GM21526 (cell line): ENCODE measurements around the gene AFF2.

Source experiments
- ATAC-seq: cut with Tn5 transposase; IDR thresholded peaks from one replicate; pipeline ENCODE4 v1.9.1; 2021; ENCODE audit warnings: moderate library complexity; ENCODE audit not compliant: unreplicated experiment, low FRiP score

AFF2 gene

DNA sequence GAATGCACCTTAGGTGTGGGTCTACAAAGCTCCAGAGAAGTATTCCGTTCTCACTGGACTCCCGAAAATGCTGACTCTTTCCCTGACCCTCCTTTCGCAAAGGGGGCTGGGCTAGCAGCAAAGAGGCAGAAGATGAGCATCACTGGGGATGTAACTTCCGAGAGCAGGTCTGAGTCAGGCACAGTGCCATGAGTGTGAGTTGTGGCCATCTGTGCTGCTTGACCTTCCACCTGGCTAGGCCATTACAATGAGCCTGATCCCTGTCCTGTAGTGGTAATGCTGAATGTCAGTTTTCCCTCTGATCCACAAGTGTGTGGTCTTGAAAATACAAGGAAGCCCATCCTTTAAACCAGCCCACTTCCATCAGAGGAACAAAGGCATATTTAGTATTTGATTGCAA, 479.4 kb downstream of the AFF2 start:
- no peak for ATAC-seq

GRCh38 chrX:148984238-148984637, 483.8 kb downstream of the AFF2 start:
- ATAC-seq: no peak

DNA sequence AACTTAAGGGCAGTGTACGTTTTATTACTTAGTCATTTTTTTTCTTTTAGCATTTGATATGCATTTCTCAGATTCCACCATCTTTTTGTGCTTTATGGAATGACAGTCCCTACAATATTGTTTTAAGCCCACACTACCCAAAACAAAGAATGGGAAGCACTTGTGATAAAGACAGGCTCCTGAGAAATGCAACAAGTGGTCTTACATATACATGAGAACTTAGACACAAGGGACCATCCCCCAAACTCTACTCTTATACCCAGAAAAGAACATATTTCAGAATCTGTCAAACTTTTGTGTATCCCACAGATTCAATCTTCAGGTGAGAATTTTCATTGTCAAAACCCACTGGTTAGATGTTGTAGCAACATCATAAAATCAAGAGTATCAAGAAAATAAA, 491.1 kb downstream of the AFF2 start:
- ATAC-seq: no peak

DNA sequence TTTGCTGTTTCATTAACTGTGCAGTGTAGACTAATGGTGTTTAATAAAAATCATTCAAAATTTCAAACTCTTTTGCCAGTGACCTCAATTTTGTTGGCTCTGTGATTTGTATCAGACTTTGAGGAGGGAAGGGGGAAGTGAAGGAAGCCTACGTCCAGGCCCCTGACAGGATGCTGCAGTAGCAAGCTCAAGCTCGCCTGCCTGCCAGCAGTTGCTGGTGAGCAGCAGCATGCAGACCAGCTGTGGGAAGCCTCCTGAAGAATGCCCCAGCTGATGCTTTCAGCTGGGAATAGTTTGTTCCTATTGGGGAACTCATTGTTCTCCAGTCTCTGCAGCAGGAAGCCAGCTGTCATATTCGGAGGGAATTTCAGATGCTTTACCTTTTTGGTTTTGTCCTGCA, 495.2 kb downstream of the AFF2 start:
- no peak for ATAC-seq

- ATAC-seq: no peak
Observed at GRCh38 chrX:149002320-149002719, 501.9 kb downstream of the AFF2 start.

- no peak for ATAC-seq
Observed at GRCh38 chrX:149003863-149004660, 503.6 kb downstream of the AFF2 start.

DNA sequence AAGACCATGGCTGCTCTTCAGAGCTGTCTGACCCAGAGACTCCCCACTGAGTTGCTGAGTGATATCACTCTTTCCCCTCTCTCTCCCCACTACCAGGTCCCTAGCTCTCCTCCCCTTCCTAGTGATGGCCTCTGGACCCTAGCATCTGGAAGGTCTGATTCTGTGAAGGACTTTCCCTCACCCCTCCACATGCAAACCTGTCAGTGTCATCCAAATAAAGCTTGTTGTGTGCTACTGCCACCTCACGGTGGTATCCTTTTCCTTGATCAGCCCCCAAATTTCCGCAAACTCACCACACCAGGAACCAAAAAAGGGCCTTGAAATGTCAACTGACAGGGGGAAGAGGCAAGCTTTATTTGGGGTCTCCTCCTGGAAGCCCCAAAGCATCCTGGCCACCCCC, 504.5 kb downstream of the AFF2 start:
- no peak for ATAC-seq

DNA sequence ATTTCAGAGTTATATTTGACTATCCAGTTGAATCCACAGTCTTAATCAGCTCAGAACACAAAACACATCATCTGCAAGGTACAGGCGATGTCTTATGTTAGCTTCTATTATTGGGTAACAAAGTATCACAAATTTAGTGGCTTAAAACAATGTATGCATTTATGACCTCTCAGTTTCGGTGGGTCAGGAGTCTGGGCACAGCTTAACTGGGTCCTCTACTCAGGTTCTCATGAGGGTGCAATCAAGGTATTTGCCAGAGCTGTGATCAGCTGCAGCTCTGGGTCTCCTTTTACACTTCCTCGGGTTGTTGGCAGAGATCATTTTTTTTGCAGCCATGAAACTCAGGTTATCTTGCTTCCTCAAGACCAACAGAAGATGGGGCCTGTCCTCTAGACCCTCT, 505.8 kb downstream of the AFF2 start:
- no peak for ATAC-seq

DNA sequence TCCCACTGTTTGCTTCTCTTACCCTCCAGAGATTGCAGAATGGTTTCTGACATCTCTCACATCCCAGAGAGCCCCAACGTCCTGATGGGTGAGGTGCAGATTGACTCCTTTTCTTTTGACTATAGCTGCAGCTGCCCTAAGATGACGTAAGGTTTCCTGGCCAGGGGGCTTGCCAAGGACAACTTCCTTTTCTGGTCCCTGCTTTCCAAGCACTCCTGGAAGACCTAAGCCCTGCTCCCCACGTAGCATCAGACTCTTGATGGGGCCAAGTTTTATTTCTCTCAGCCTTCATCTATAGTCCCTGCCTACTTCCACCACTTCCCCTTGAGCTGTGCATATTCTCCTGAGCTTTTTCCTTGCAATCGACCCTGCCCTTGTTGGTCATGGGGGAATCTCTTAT, 507.0 kb downstream of the AFF2 start:
- no peak for ATAC-seq

GRCh38 chrX:149010013-149010852, 509.8 kb downstream of the AFF2 start:
- ATAC-seq: no peak

DNA sequence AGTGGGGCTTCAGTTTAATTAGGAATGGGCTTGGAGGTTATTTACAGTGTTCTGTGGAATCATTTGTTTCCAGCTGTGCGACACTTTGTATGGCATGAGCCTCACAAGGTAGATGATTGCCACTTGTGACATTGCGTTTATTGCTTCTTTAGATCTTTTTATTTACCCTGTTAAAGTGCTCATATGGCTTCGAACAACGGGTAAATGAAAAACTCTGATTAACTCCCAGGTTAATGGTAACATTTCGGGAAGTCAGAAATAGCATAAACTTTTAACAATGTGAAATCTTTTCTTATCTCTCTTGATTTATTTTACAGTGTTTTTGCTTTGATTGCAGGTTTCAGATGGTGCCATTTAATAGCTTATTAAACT, 510.4 kb downstream of the AFF2 start:
- no peak for ATAC-seq

DNA sequence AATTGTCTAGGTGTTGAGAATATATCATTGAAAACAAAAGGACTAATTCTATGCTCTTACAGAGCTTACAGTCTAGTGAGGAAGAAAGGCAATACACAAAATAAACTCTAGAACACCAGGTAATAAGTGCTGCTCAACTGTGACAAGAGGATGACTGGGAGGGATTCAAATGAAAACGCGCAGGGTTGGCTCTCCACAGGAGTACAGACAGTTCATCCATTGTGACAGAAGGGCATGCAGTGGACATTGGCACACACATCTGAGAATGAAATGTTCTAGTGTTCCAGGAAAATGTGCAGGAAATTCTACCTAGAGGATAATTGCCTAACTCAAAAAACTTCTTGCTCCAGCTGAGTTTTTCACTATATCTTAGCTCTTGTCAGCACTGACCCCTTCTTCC, 512.7 kb downstream of the AFF2 start:
- ATAC-seq: no peak

GRCh38 chrX:149021159-149021558, 520.7 kb downstream of the AFF2 start:
- ATAC-seq: no peak

DNA sequence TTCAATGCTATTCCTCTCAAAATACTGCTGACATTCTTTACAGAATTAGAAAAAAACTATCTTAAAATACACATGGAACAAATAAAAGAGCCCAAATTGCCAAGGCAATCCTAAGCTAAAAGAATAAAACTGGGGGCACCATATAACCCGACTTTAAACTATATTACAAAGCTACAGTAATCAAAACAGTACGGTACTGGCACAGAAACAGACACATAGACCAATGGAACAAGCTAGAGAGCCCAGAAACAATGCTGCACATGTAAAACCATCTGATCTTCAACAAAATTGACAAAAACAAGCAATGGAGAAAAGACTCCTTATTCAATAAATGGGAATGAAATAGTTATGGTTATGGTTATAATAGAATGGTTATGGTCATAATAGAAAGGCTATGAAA, 522.1 kb downstream of the AFF2 start:
- ATAC-seq: no peak

DNA sequence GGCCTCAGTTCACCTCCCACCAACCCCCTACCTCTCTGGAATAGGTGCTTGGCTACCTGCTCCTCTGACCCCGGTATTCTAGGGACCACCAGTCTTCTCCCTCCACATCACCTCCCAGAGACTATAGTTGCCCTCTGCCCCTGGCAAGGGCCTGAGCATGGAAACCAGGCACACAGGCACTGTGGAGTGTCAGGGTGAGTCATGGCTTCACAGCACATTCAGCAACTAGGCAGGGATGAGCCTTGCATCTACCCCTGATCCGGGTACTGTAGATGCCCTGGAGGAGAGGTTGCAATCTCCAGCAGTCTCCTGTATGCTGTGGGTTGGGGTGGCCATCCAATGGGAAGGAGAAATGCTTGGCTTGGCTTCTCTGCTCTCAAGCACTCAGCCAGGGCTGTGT, 532.0 kb downstream of the AFF2 start:
- ATAC-seq: no peak

DNA sequence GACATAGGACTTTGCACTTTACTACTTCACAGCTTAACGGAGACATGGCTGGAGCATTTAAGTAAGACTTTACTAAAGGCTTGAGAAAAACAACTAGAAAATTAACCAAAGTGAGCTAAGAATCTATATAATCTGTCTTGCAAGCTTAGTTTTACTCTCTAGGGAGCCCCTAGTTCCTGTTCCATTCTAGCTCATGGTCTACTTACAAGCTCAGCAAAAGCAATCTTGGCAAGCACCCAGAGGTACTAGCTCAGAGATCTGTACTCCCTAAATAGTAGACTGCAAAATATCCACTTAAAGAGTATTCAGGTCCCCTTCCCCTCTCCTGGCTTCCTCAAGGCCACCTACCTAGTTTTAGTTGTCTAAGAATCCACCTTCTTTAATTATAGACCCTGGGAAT, 535.7 kb downstream of the AFF2 start:
- no peak for ATAC-seq

DNA sequence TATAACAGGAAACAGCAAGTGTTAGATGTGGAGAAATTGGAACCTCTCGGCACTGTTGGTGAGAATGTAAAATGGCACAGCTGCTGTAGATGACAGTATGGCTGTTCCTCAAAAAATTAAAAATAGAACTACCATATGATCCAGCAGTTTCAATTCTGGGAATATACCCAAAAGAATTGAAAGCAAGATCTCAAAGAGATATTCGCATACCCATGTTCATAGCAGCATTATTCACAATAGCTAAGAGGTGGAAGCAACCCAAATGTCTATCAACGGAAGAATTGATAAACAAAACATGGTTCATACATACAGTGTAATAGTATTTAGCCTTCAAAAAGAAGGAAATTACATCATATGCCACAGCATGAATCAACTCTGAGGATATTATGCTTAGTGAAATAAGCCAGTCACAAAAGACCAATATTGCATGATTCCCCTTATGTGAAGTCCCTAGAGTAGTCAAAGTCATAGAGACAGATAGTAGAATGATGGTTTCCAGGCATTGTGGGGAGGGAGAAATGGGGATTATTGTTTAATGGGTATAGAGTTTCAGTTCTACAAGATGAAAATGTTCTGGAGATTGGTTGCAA, 537.0 kb downstream of the AFF2 start:
- no peak for ATAC-seq

GRCh38 chrX:149039057-149039456, 538.6 kb downstream of the AFF2 start:
- ATAC-seq: no peak

DNA sequence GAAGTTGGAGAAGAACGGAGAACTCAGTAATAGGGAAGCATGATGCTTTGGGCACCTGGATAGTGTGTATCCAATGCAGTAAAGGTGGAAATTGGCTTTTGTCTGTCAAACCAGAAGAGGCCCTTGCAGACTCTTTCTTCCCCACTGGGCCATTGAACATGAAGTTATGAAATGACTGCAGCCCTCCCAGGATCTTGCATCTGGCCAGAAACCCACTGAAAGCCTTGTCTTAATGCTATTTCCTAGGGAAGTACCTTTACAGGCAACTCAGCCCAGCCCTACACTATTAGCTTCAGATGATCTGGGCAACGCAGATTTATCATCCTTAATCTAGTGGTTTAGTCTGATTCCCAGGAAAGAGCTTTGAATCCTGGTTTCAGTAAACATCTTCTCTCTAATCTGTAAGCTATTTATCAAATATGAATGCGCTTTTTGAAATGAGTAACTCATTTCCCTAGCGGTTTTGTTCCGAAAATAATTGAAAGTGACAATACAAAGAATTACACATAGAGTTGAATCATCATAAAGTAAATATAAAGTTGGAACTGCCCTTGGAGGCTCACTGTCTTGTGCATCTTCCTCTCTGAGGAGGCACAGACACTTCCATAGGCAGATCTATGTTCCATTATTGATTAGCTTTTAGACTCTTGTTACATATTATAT, 540.6 kb downstream of the AFF2 start:
- no peak for ATAC-seq

DNA sequence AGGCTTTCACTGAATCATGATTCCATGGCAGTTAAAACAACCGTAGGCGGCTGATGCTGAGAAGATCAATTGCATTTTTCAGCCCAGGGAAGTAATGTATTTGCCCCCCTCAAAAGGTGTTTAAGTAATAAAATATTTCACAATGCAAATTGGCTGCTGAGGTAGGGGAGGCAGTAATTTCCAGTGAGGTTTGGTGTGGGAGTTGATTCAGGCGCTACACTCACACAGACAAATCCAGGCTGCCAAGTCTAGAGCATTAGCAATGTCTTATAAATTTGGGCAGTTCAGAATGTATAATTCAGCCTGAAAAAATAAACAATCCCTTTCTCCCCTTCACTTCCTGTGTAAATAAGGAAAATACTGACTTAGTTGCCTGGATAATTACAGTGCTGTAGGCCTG, 543.0 kb downstream of the AFF2 start:
- no peak for ATAC-seq

DNA sequence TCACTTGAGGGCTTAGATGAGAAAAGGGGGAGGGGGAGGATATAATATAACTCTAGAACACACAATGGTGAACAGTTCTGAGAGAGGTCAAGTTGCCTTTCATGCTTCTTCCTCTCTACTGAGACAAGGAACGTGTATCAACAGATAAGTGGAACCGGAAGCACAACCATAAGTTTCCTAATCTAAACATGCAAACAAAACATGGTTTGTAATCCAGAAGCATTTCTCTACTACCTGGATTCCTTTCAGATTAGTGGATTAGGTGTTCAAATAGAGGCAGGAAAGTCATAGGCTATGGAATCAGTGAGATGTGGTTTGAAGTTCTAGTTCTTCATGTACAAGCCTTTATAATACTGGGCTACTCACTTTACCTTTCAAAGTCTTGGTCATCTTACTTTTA, 544.1 kb downstream of the AFF2 start:
- no peak for ATAC-seq
